OCI-LY1 (cell line): ENCODE measurements around the gene CR1.
"Not testable (repeated sequence)": the region's sequence is repeated elsewhere in the genome, so short reads cannot be mapped to it uniquely, and the experiment has no call there.

ENCODE experiments used
- H2AFZ ChIP-seq: fragments of 200-600 bp; sonication (generic), shearing (Covaris generic); 2 replicates; pipeline ENCODE4 v1.6.0; 2014; ENCODE audit warnings: antibody characterized with exemption, mild to moderate bottlenecking, low read length
- H3F3A ChIP-seq: fragments of 200-600 bp; sonication (generic), shearing (Covaris generic); 2 replicates; pipeline ENCODE4 v1.6.0; 2014; ENCODE audit warnings: mild to moderate bottlenecking, antibody characterized with exemption, low read length, moderate library complexity; ENCODE audit not compliant: insufficient read depth
- H3K27ac ChIP-seq: fragments of 200-600 bp; sonication (generic); 2 replicates; pipeline ENCODE4 v1.5.1; 2014; ENCODE audit warnings: low read length, mixed run types, mild to moderate bottlenecking, low read depth; ENCODE audit not compliant: poor library complexity, severe bottlenecking
- H3K27me3 ChIP-seq: fragments of 200-600 bp; sonication (generic); 2 replicates; pipeline ENCODE4 v1.6.0; 2014; ENCODE audit warnings: antibody characterized with exemption, mild to moderate bottlenecking, low read length, moderate library complexity; ENCODE audit not compliant: insufficient read depth
- H3K36me3 ChIP-seq: fragments of 200-600 bp; sonication (generic); 2 replicates; pipeline ENCODE4 v1.6.1; 2014; ENCODE audit warnings: mild to moderate bottlenecking, antibody characterized with exemption, low read length, moderate library complexity, mixed read lengths; ENCODE audit not compliant: insufficient read depth
- H3K4me1 ChIP-seq: fragments of 200-600 bp; sonication (generic); 2 replicates; pipeline ENCODE4 v1.5.1; 2014; ENCODE audit warnings: mild to moderate bottlenecking, low read length, moderate library complexity; ENCODE audit not compliant: insufficient read depth, severe bottlenecking
- H3K4me2 ChIP-seq: fragments of 200-600 bp; sonication (generic), shearing (Covaris generic); 2 replicates; pipeline ENCODE4 v1.6.1; 2014; ENCODE audit warnings: low read length
- H3K4me3 ChIP-seq: fragments of 200-600 bp; sonication (generic); 2 replicates; pipeline ENCODE4 v1.5.1; 2014; ENCODE audit warnings: low read length, low read depth, mild to moderate bottlenecking, mixed read lengths; ENCODE audit not compliant: poor library complexity, severe bottlenecking
- H3K79me2 ChIP-seq: fragments of 200-600 bp; shearing (Covaris generic); 2 replicates; pipeline ENCODE4 v1.6.1; 2016; ENCODE audit warnings: mixed run types, low read length, mixed read lengths; ENCODE audit not compliant: insufficient read depth
- H3K9ac ChIP-seq: fragments of 200-600 bp; sonication (generic), shearing (Covaris generic); 2 replicates; pipeline ENCODE4 v1.6.1; 2014; ENCODE audit warnings: mild to moderate bottlenecking, low read length, mixed read lengths
- H3K9me2 ChIP-seq: fragments of 200-600 bp; sonication (generic), shearing (Covaris generic); 2 replicates; pipeline ENCODE4 v1.6.1; 2014; ENCODE audit warnings: low read depth, mild to moderate bottlenecking, low read length, mixed read lengths
- H3K9me3 ChIP-seq: fragments of 200-600 bp; shearing (Covaris generic); 2 replicates; pipeline ENCODE4 v1.6.1; 2014; ENCODE audit warnings: low read length, mixed read lengths
- H4K20me1 ChIP-seq: fragments of 200-600 bp; sonication (generic), shearing (Covaris generic); 2 replicates; pipeline ENCODE4 v1.6.0; 2016; ENCODE audit warnings: mild to moderate bottlenecking, low read length; ENCODE audit not compliant: insufficient read depth
- CTCF ChIP-seq: fragments of 200-600 bp; sonication (generic), shearing (Covaris generic); IDR thresholded peaks from 2 replicates; pipeline ENCODE4 v1.5.1; 2017; ENCODE audit warnings: mild to moderate bottlenecking, antibody characterized with exemption, low read length, moderate library complexity, mixed read lengths
- EZH2 ChIP-seq: fragments of 200-600 bp; sonication (generic), shearing (Covaris generic); IDR thresholded peaks from 2 replicates; pipeline ENCODE4 v1.8.0; 2017; ENCODE audit warnings: borderline replicate concordance, mixed run types, mild to moderate bottlenecking, antibody characterized with exemption, low read length, moderate library complexity, mixed read lengths

Gene CR1

DNA sequence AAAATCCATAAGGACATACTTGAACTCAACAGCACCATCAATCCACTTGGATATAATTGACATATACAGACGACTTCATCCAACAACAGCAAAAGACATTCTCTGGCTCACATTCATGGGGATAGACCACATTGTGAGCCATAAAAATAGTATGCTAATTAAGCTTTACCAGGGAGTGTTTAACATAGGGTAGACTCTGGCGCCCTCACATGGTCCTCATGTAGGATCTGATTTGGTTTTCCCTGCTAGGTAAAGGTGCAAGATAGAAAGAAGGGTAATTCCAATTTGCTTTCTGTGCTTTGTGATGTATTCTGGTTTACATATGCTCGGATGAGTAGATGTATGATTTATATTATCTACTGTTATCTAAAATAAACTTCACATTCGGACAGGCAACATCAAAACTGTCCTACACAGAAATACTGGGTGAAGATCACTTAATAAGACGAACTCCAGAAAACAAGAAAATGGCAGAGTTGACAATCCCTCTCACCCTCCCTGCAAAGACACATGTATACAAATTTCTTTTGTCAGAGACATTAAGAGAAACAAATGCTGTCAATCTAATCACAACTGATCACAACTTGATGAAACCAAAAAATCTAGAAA is 176.7 kb downstream of the CR1 start:
- H3F3A ChIP-seq, result no peaks in the 10 kb centered on the region
- no peaks in the 10 kb centered on the region for H3K36me3 ChIP-seq
- H3K27ac ChIP-seq, result no peak overlapping the region
- no peaks in the 10 kb centered on the region for H3K27me3 ChIP-seq
- no peak overlapping the region for H2AFZ ChIP-seq
- H3K9ac ChIP-seq, result no peak overlapping the region
- no peaks in the 10 kb centered on the region for H3K79me2 ChIP-seq
- no peaks in the 10 kb centered on the region for H3K4me1 ChIP-seq
- no peaks in the 10 kb centered on the region for H3K9me2 ChIP-seq
- TF ChIP-seq EZH2, result no peak
- TF ChIP-seq CTCF, result peak; percentile 64
- H3K4me3 ChIP-seq, result no peak overlapping the region
- no peaks in the 10 kb centered on the region for H3K9me3 ChIP-seq
- H3K4me2 ChIP-seq, result no peak overlapping the region
- H4K20me1 ChIP-seq, result no peaks in the 10 kb centered on the region

- H3K79me2 ChIP-seq, result no peaks in the 10 kb centered on the region
- no peaks in the 10 kb centered on the region for H3K36me3 ChIP-seq
- no peaks in the 10 kb centered on the region for H3F3A ChIP-seq
- no peaks in the 10 kb centered on the region for H3K9me3 ChIP-seq
- H3K27ac ChIP-seq, result no peak overlapping the region
- no peaks in the 10 kb centered on the region for H3K9me2 ChIP-seq
- H3K4me1 ChIP-seq, result no peaks in the 10 kb centered on the region
- no peaks in the 10 kb centered on the region for H4K20me1 ChIP-seq
- H3K9ac ChIP-seq, result no peak overlapping the region
- no peak overlapping the region for H2AFZ ChIP-seq
- H3K4me2 ChIP-seq, result no peak overlapping the region
- no peak overlapping the region for H3K4me3 ChIP-seq
- TF ChIP-seq EZH2 (no peak), CTCF (no peak)
- H3K27me3 ChIP-seq, result no peaks in the 10 kb centered on the region
Observed at GRCh38 chr1:207673399-207673798, 177.4 kb downstream of the CR1 start.

- no peak overlapping the region for H3K9ac ChIP-seq
- no peak overlapping the region for H3K27ac ChIP-seq
- H3K9me2 ChIP-seq, result no peaks in the 10 kb centered on the region
- no peak overlapping the region for H3K4me2 ChIP-seq
- no peaks in the 10 kb centered on the region for H3K36me3 ChIP-seq
- TF ChIP-seq EZH2, result no peak
- TF ChIP-seq CTCF, result no peak
- no peaks in the 10 kb centered on the region for H4K20me1 ChIP-seq
- no peaks in the 10 kb centered on the region for H3K79me2 ChIP-seq
- no peaks in the 10 kb centered on the region for H3K9me3 ChIP-seq
- H3K4me3 ChIP-seq, result no peak overlapping the region
- H3K4me1 ChIP-seq, result no peaks in the 10 kb centered on the region
- H3K27me3 ChIP-seq, result no peaks in the 10 kb centered on the region
- H2AFZ ChIP-seq, result no peak overlapping the region
- no peaks in the 10 kb centered on the region for H3F3A ChIP-seq
Observed at GRCh38 chr1:207676153-207676552, 180.2 kb downstream of the CR1 start.

GRCh38 chr1:207680590-207681388 is 184.8 kb downstream of the CR1 start:
- H3K4me2 ChIP-seq, H3K4me3 ChIP-seq, H3K27me3 ChIP-seq, H3K9ac ChIP-seq, H4K20me1 ChIP-seq, H3K36me3 ChIP-seq, H3K4me1 ChIP-seq, H3K9me3 ChIP-seq, H3K79me2 ChIP-seq, H2AFZ ChIP-seq, H3K27ac ChIP-seq, H3K9me2 ChIP-seq, H3F3A ChIP-seq: not testable (repeated sequence)

DNA sequence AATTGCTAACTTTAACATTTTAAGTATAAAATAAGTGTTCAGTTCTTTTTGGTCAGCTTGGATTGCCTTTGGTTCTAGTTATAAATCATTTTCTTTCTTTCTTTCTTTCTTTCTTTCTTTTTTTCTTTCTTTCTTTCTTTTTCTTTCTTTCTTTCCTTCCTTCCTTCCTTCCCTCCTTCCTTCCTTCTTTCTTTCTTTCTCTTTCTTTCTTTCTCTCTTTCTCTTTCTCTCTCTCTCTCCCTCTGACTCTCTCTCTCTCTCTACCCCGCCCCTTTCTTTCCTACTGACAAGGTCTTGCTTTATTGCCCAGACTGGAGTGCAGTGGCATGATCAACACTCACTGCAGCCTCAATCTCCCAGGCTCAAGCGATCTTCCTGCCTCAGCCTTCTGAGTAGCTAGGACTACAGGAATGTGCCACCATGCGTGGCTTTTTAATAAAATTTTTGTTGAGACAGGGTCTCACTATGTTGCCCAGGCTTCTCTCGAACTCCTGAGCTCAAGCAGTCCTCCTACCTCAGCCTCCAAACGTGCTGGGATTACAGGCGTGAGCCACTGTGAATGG is 187.0 kb downstream of the CR1 start:
- H3K9me2 ChIP-seq, H4K20me1 ChIP-seq, H3K79me2 ChIP-seq, H3K4me3 ChIP-seq, H3K27me3 ChIP-seq, H3K4me2 ChIP-seq, H3K27ac ChIP-seq, H2AFZ ChIP-seq, H3K36me3 ChIP-seq, H3K9me3 ChIP-seq, H3K9ac ChIP-seq, H3K4me1 ChIP-seq, H3F3A ChIP-seq: not testable (repeated sequence)
